ENCODE measurements around the gene FAM151A. TPM values are rescaled to one million over a fixed set of nuclear protein-coding genes. Genes with fewer than 3 reads are reported as not detected.

The FAM151A gene
- total and polyA plus RNA-seq, 8 donors, result 0.12 to 0.21 TPM; not detected in 6

DNA sequence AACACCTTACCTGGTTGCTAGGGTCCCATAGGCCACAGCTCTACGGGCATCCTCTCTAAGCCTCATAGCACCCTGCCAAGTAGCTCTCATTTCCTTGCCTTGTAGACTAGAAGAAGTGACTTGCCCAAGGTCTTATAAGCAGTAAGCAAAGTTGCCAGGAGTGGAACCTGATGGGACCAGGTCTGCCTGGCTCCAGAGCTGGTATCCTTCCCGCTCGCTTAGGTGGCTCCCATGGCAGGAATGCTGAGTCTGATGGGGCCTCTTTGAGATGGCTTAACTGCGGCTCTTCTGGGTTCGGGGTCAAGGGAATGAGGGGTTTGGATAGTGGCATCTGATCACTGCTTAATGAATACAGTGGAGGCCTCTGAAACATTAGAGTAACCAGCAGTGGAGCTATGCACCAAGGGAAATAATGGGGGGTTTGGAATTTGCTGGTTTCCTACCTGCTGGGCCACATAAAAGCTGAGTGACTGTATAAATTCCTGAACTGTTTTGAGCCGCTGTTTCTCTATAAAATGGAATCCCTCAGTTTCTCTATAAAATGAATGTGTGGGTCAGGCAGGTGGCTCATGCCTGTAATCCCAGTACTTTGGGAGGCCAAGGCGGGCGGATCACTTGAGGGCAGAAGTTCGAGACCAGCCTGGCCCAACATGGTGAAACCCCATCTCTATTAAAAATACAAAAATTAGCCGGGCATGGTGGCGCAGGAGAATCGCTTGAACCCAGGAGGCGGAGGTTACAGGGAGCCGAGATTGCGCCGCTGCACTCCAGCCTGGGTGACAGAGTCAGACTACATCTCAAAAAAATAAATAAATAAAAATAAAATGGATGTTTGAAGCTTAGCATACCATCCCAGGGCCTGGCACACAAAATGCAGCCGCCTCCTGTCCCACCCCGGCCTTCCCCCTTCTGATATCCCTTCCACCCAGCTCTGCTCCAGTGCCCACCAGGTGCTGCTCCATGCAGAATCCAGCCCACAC lies 12.4 kb downstream of the FAM151A start:
- no peak overlapping the region for H3K4me3 ChIP-seq
- FAIRE-seq (no peak), DNase-seq (no peak), ATAC-seq (no peak)
- intact Hi-C loops (cut with DNase I), result no loop called here
- no peaks in the 10 kb centered on the region for H3K9me3 ChIP-seq
- no peak overlapping the region for H3K27ac ChIP-seq
- 93 to 98% methylated on average over 18 of the region's 18 CpGs for WGBS, 2 donors
- no peaks in the 10 kb centered on the region for H3K27me3 ChIP-seq
- TF ChIP-seq, protein P1, sequence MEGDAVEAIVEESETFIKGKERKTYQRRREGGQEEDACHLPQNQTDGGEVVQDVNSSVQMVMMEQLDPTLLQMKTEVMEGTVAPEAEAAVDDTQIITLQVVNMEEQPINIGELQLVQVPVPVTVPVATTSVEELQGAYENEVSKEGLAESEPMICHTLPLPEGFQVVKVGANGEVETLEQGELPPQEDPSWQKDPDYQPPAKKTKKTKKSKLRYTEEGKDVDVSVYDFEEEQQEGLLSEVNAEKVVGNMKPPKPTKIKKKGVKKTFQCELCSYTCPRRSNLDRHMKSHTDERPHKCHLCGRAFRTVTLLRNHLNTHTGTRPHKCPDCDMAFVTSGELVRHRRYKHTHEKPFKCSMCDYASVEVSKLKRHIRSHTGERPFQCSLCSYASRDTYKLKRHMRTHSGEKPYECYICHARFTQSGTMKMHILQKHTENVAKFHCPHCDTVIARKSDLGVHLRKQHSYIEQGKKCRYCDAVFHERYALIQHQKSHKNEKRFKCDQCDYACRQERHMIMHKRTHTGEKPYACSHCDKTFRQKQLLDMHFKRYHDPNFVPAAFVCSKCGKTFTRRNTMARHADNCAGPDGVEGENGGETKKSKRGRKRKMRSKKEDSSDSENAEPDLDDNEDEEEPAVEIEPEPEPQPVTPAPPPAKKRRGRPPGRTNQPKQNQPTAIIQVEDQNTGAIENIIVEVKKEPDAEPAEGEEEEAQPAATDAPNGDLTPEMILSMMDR (IDR thresholded peaks at IDR 0.05), result no peak
- H3K4me1 ChIP-seq, result no peaks in the 10 kb centered on the region
- H3K36me3 ChIP-seq, result no peaks in the 10 kb centered on the region

DNA sequence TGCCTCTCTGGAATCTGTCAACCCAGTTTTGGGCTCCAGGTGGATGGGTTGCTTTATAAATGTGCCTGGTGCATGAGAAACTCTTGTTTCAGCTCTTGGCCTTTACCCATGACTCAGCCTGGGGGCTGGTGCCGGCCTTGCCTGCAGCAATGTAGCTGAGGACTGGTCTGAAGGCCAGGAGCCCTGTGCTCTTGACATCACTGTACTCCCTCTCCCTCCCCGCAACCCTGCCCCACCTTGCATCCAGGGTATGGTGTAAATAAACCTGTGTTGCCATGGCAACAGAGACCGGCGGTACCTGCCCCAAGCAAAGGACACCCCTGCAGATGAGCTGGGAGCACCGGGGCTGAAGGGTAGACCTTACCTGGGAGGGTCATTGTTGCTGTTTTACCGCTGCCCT lies 13.3 kb downstream of the FAM151A start:
- FAIRE-seq, result no peak

DNA sequence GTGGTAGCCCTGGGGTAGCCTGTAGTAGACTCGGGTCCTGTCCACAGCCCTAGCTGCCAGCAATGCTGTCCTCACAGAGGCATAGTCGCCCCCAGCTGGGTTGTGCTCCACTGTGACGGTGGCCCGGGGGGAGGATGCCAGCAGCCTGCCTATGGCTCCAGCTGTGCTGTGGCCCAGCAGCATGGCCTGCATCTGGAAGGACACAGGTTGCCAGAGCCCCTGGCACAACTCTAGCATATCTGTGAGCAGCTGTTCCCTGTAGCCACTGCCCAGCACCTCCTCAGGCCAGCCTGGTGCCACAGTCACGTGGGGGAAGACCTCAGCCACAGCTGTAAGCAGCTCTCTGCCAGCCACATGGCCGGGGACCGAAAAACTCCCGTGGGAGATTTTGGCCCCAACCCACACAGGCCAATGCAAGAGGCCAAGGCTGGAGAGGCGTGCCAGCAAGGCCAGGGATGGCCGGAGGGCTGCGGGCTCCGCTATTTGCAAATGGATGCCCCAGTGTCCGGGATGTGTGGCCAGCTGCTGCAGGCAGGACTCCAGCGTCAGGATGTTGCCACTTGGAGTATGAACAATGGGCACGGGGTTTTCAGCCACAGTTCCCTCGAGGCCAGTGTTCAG lies 13.9 kb downstream of the FAM151A start:
- DNase-seq, result no peak

More for the DNA sequence above, 13.3 kb downstream of the FAM151A start:
- DNase-seq, result no peak
- Histone ChIP-seq H3K4me3 (no peak overlapping the region), H3K27ac (no peak overlapping the region), H3K4me1 (no peaks in the 10 kb centered on the region), H3K27me3 (no peaks in the 10 kb centered on the region), H3K9me3 (no peaks in the 10 kb centered on the region), H3K36me3 (no peaks in the 10 kb centered on the region)
- TF ChIP-seq, protein P1 (IDR thresholded peaks at IDR 0.05), result no peak
- intact Hi-C loops (cut with DNase I), result no loop called here
- WGBS, 2 donors, result 81 to 83% methylated on average over 6 of the region's 6 CpGs
- no peak for ATAC-seq

DNA sequence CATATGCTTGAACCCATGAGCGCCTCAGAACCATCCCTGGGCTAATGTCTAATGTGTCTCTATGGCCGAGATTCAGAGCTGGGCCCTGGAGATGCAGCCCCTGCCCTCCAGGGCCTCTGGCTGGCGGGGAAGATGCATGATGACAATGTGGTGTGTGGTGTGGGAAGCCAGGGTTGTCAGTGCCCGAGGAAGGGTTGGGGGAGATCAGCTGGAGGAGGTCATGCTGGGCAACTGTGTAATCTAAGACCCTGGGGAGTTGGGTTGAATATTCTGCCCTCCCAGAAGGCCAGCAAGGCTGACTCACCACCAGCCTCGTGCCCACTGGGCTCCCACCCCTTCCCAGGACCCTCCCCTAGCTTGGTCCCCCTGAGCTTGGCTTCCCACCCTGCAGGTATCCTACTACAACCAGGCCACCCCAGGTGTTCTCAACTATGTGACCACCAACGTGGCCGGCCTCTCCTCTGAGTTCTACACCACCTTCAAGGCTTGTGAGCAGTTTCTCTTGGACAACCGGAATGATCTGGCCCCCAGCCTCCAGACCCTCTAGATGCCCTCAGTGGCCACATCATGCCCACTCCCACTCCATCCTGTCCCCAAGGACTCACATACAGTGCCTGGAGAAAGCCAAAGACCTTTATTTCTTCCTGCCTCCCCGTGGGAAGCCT lies 14.6 kb downstream of the FAM151A start:
- Histone ChIP-seq H3K4me1 (no peaks in the 10 kb centered on the region), H3K4me3 (no peak overlapping the region), H3K27ac (no peak overlapping the region), H3K36me3 (no peaks in the 10 kb centered on the region), H3K9me3 (no peaks in the 10 kb centered on the region), H3K27me3 (no peaks in the 10 kb centered on the region)
- FAIRE-seq, result no peak
- DNase-seq, result no peak
- ATAC-seq, result no peak
- intact Hi-C loops (cut with DNase I), result no loop called here
- TF ChIP-seq, protein P1 (IDR thresholded peaks at IDR 0.05), result no peak
- 88 to 91% methylated on average over 9 of the region's 9 CpGs for WGBS, 2 donors

More for the DNA sequence above, 13.9 kb downstream of the FAM151A start:
- TF ChIP-seq, protein P1 (IDR thresholded peaks at IDR 0.05), result no peak
- no peak for FAIRE-seq
- 76 to 79% methylated on average over 16 of the region's 16 CpGs for WGBS, 2 donors
- no peak overlapping the region for H3K27ac ChIP-seq
- H3K9me3 ChIP-seq, result no peaks in the 10 kb centered on the region
- H3K36me3 ChIP-seq, result no peaks in the 10 kb centered on the region
- no peaks in the 10 kb centered on the region for H3K27me3 ChIP-seq
- H3K4me3 ChIP-seq, result no peak overlapping the region
- intact Hi-C loops (cut with DNase I), result no loop called here
- ATAC-seq, result no peak
- H3K4me1 ChIP-seq, result no peaks in the 10 kb centered on the region

Data from pancreas (tissue), 10 donors.